Measurements from ENCODE around the gene SPAG4.

Gene SPAG4

DNA sequence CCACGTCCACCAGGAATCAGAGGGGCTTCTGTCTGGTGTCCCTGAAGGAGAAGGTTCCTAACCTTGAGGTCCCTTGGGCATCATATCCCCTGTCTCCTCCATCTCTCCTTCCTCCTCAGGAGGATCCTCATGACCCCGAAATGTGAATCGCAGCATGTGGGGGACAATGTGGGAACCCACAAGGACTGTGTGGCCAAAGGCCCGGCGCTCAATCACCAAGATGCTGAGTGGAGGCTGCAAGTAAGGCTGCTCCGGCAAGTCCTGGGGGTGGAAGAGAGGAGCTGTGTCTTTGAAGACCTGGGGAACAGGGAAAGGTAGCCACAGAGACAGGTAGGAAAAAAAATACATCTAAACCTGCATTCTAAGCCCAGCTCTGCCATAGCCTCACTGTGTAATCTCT, 36.4 kb upstream of the SPAG4 start:
- DNase-seq (ENCODE audit: low spot score), result no peak
- TF ChIP-seq, protein P1, sequence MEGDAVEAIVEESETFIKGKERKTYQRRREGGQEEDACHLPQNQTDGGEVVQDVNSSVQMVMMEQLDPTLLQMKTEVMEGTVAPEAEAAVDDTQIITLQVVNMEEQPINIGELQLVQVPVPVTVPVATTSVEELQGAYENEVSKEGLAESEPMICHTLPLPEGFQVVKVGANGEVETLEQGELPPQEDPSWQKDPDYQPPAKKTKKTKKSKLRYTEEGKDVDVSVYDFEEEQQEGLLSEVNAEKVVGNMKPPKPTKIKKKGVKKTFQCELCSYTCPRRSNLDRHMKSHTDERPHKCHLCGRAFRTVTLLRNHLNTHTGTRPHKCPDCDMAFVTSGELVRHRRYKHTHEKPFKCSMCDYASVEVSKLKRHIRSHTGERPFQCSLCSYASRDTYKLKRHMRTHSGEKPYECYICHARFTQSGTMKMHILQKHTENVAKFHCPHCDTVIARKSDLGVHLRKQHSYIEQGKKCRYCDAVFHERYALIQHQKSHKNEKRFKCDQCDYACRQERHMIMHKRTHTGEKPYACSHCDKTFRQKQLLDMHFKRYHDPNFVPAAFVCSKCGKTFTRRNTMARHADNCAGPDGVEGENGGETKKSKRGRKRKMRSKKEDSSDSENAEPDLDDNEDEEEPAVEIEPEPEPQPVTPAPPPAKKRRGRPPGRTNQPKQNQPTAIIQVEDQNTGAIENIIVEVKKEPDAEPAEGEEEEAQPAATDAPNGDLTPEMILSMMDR (IDR thresholded peaks at IDR 0.05; ENCODE audit: extremely low read depth, missing control alignments), result no peak

- TF ChIP-seq, protein P1 (IDR thresholded peaks at IDR 0.05; ENCODE audit: extremely low read depth, missing control alignments), result no peak
- no peak for DNase-seq (ENCODE audit: low spot score)
Observed at GRCh38 chr20:35582131-35582530, 33.5 kb upstream of the SPAG4 start.

DNA sequence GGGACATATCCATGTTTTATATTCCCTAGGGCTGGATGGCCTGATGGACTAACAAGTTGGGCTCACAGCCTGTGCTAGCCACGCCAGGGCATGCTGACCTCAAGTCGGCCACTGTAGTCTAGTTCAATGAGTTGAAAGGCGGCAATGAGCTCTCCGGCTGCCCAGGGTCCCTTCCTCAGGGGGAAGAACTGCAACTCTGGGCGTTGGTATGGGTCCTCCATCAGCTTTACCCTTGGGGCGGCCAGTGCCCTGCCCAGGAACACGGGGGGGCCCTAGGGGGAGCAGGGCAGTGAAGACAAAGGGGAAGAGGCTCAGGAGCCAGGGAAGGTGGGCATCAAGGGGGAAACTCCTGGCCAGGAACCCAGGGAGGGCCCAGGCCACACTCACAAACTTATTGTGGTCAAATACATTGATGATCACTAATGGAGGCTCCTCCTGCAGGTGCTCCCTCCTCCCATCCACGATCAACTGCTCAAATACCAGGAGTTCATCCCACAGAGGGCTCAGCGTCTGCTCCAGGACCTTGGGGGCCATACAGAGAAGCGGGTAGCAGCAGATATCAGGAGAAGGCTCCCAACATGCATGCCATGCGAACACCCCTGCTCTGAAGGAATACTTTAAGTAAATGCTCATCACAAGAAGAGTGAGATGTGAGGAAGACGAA, 32.8 kb upstream of the SPAG4 start:
- DNase-seq (ENCODE audit: low spot score), result no peak
- TF ChIP-seq, protein P1 (IDR thresholded peaks at IDR 0.05; ENCODE audit: extremely low read depth, missing control alignments), result no peak

- TF ChIP-seq, protein P1 (IDR thresholded peaks at IDR 0.05; ENCODE audit: extremely low read depth, missing control alignments), result no peak
- no peak for DNase-seq (ENCODE audit: low spot score)
Observed at GRCh38 chr20:35583636-35584560, 31.7 kb upstream of the SPAG4 start.

DNA sequence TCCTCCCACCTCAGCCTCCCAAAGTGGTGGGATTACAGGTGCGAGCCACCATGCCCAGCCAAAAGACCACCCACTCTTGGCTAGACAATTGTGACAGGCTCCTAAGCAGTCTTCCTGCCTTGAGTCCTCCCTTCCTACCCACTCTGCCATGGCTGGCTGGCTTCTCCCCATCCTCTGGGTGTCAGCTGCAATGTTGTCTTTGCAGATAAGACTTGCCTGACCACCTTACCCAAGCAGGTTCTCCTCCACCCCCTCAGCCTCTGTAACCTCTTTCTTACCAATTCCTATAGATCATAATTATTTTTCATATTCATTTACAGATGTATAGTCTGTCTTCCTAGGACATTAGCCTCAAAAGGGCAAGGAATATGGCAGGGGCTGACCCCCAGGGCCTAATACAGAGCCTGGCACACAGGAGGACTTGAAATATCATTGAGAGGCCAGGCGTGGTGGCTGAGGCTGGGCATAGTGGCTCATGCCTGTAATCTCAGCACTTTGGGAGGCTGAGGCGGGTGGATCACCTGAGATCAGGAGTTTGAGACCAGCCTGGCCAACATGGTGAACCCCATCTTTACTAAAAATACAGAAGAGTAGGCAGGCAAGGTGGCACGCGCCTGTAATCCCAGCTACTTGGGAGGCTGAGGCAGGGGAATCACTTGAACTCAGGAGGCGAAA, 28.7 kb upstream of the SPAG4 start:
- TF ChIP-seq, protein P1 (IDR thresholded peaks at IDR 0.05; ENCODE audit: extremely low read depth, missing control alignments), result no peak
- no peak for DNase-seq (ENCODE audit: low spot score)

DNA sequence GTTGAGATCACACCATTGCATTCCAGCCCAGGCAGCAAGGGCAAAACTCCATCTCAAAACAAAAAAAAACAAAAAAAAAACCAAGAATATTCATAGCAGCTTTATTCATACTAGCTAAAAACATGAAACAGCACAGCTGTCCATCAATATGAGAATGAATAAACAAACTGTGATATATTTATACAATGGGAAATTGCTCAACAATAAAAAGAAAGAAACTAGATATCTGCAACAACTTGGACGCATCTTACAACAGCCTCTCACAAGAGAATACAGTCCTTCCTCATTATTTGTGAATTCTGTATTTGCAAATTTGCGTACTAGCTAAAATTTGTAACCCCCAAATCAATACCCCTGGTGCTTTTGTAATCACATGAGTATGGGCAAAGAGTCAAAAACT, 28.2 kb upstream of the SPAG4 start:
- TF ChIP-seq, protein P1 (IDR thresholded peaks at IDR 0.05; ENCODE audit: extremely low read depth, missing control alignments), result no peak
- no peak for DNase-seq (ENCODE audit: low spot score)

- DNase-seq (ENCODE audit: low spot score), result no peak
- TF ChIP-seq, protein P1 (IDR thresholded peaks at IDR 0.05; ENCODE audit: extremely low read depth, missing control alignments), result no peak
Observed at GRCh38 chr20:35588397-35588796, 27.2 kb upstream of the SPAG4 start.
